HepG2 (cell line): ENCODE results near the gene ZNF865. TPM values are rescaled to one million over a fixed set of nuclear protein-coding genes. Genes with fewer than 3 reads are reported as not detected.

Experiments used
- CCAR2 ChIP-seq: fragments of 200-400 bp; formaldehyde crosslinking; optimal IDR thresholded peaks from 2 replicates; pipeline ENCODE3; 2018; ENCODE audit warnings: low read depth, mild to moderate bottlenecking, low read length, moderate library complexity
- ETV5 ChIP-seq: IDR thresholded peaks from 2 replicates; pipeline ENCODE4 v1.6.1; 2018; ENCODE audit warnings: missing biosample characterization, missing genetic modification reagents, inconsistent platforms, borderline replicate concordance
- FOXC1 ChIP-seq: sonication (generic); formaldehyde crosslinking; IDR thresholded peaks from 2 replicates; pipeline ENCODE4 v1.8.0; 2022; ENCODE audit warnings: mild to moderate bottlenecking, missing genetic modification reagents, borderline replicate concordance
- FOXK1 ChIP-seq: sonication (generic); formaldehyde crosslinking; IDR thresholded peaks from 2 replicates; pipeline ENCODE4 v1.4.0; 2020; ENCODE audit warnings: low read depth, missing genetic modification reagents, borderline replicate concordance
- HOXA3 ChIP-seq: sonication (generic); formaldehyde crosslinking; IDR thresholded peaks from 2 replicates; pipeline ENCODE4 v1.5.0; 2020; ENCODE audit warnings: missing genetic modification reagents
- JUND ChIP-seq: sonication (generic); formaldehyde crosslinking; IDR thresholded peaks from 2 replicates; pipeline ENCODE4 v1.8.0; 2022; ENCODE audit warnings: mild to moderate bottlenecking, missing genetic modification reagents
- KDM2A ChIP-seq: sonication (generic); formaldehyde crosslinking; IDR thresholded peaks from 2 replicates; pipeline ENCODE4 v1.4.0; 2020; ENCODE audit warnings: low read depth, missing genetic modification reagents, borderline replicate concordance
- NFATC3 ChIP-seq: sonication (generic); formaldehyde crosslinking; IDR thresholded peaks from 2 replicates; pipeline ENCODE4 v1.5.1; 2020; ENCODE audit warnings: mild to moderate bottlenecking, missing genetic modification reagents
- PCBP2 ChIP-seq: fragments of 200-400 bp; formaldehyde crosslinking; optimal IDR thresholded peaks from 2 replicates; pipeline ENCODE3; 2018; ENCODE audit warnings: low read length, low read depth; ENCODE audit not compliant: poor library complexity, severe bottlenecking
- TAF1 ChIP-seq: sonication (generic); formaldehyde crosslinking; IDR thresholded peaks from 2 replicates; pipeline ENCODE4 v1.4.0; 2020; ENCODE audit warnings: missing genetic modification reagents
- ZBTB4 ChIP-seq: sonication (generic); formaldehyde crosslinking; IDR thresholded peaks from 2 replicates; pipeline ENCODE4 v1.4.0; 2020; ENCODE audit warnings: missing genetic modification reagents, mild to moderate bottlenecking, borderline replicate concordance
- ZMYM2 ChIP-seq: sonication (generic); formaldehyde crosslinking; IDR thresholded peaks from 2 replicates; pipeline ENCODE4 v1.8.0; 2022; ENCODE audit warnings: mild to moderate bottlenecking, missing genetic modification reagents
- ZNF17 ChIP-seq: sonication (generic); formaldehyde crosslinking; IDR thresholded peaks from 2 replicates; pipeline ENCODE4 v1.5.0; 2020; ENCODE audit warnings: mild to moderate bottlenecking, missing genetic modification reagents
- ZNF225 ChIP-seq: sonication (generic); formaldehyde crosslinking; IDR thresholded peaks from 2 replicates; pipeline ENCODE4 v1.4.0; 2020; ENCODE audit warnings: mild to moderate bottlenecking, missing genetic modification reagents
- ZNF446 ChIP-seq: sonication (generic); formaldehyde crosslinking; IDR thresholded peaks from 2 replicates; pipeline ENCODE4 v1.5.0; 2020; ENCODE audit warnings: mild to moderate bottlenecking, missing genetic modification reagents
- ZNF549 ChIP-seq: sonication (generic); formaldehyde crosslinking; IDR thresholded peaks from 2 replicates; pipeline ENCODE4 v1.5.0; 2020; ENCODE audit warnings: missing genetic modification reagents
- ZNF580 ChIP-seq: IDR thresholded peaks from 2 replicates; pipeline ENCODE4 v1.6.1; 2016; ENCODE audit warnings: low read depth, borderline replicate concordance
- polyA plus RNA-seq, 8 experiments: library from polyadenylated mRNA; depleted of rRNA in 3 of 8; stranded (reverse) in 7 of 8; unstranded in 1 of 8; fragments of >200 nt; fragmentation: Illumina TruSeq in 4 of 8; extraction: Trizol in 4 of 8; gene quantifications; 2 replicates each; pipeline versions ENCODE4 v1.2.1 to v1.2.3, GENCODE V29; 2011 to 2016; ENCODE audit warnings: low read depth in 4 of 8, missing spikeins in 1 of 8, mixed read lengths in 1 of 8; ENCODE audit not compliant: insufficient read depth in 1 of 8
- total RNA-seq, 5 experiments: library from RNA; depleted of rRNA; stranded (reverse); fragments of >200 nt; fragmentation: Illumina TruSeq; extraction: Trizol; gene quantifications; 2 replicates each; pipeline ENCODE4 v1.2.3, GENCODE V29; 2016; ENCODE audit warnings: low read depth in 1 of 5
- TF ChIP-seq, protein P1 (sequence below): sonication (generic); formaldehyde crosslinking; IDR thresholded peaks from 2 replicates; pipeline ENCODE4 v1.8.1; 2023; ENCODE audit warnings: missing genetic modification reagents, mild to moderate bottlenecking, borderline replicate concordance
- TF ChIP-seq, protein P2 (sequence below): sonication (generic); formaldehyde crosslinking; IDR thresholded peaks from 2 replicates; pipeline ENCODE4 v1.4.0; 2020; ENCODE audit warnings: mild to moderate bottlenecking, missing genetic modification reagents

Gene ZNF865
- total and polyA plus RNA-seq, 2 of the 13 experiments (the other 11 are each of a cell fraction or from before 2014, with no cell fraction given), result 0.93 to 1.0 TPM

DNA sequence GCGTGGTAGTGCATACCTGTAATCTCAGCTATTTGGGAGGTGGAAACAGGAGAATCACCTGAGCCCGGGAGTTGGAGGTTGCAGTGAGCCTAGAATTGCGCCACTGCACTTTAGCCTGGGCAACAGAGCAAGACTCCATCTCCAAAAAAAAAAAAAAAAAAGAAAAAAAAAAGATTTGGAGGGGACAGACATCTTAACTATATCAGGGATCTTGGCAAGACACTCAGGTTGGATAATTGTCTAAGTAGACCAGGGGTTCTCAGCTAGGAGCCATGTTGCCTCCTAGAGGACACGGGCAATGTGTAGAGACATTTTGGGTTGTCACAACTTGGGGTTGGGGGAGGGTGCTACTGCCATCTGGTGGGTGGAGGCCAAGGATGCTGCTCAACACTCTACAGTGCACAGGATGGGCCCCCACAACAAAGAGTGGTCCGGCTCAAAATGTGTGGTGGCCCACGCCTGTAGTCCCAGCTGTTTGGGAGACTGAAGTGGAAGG, 33.5 kb downstream of the ZNF865 start (continued):
- TF ChIP-seq TAF1 (no peak), ZNF225 (CRISPR knock-in tag) (no peak), PCBP2 (no peak), ZBTB4 (CRISPR knock-in tag) (no peak), ETV5 (CRISPR knock-in tag) (0 out of 2 replicates have a peak, but pooled peaks have one; percentile 18), CCAR2 (no peak), FOXC1 (CRISPR knock-in tag) (no peak), ZMYM2 (CRISPR knock-in tag) (no peak), HOXA3 (CRISPR knock-in tag) (peak; percentile 52; the same call in 1 of the 2 replicates), ZNF17 (CRISPR knock-in tag) (no peak), FOXK1 (CRISPR knock-in tag) (peak; percentile 47; the same call in 1 of the 2 replicates), ZNF549 (CRISPR knock-in tag) (no peak), ZNF580 (CRISPR knock-in tag) (no peak), ZNF446 (CRISPR knock-in tag) (no peak), JUND (CRISPR knock-in tag) (no peak), KDM2A (CRISPR knock-in tag) (no peak), NFATC3 (CRISPR knock-in tag) (no peak)
- TF ChIP-seq, protein P1, sequence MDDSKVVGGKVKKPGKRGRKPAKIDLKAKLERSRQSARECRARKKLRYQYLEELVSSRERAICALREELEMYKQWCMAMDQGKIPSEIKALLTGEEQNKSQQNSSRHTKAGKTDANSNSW (CRISPR knock-in tag), result no peak
- TF ChIP-seq, protein P2, sequence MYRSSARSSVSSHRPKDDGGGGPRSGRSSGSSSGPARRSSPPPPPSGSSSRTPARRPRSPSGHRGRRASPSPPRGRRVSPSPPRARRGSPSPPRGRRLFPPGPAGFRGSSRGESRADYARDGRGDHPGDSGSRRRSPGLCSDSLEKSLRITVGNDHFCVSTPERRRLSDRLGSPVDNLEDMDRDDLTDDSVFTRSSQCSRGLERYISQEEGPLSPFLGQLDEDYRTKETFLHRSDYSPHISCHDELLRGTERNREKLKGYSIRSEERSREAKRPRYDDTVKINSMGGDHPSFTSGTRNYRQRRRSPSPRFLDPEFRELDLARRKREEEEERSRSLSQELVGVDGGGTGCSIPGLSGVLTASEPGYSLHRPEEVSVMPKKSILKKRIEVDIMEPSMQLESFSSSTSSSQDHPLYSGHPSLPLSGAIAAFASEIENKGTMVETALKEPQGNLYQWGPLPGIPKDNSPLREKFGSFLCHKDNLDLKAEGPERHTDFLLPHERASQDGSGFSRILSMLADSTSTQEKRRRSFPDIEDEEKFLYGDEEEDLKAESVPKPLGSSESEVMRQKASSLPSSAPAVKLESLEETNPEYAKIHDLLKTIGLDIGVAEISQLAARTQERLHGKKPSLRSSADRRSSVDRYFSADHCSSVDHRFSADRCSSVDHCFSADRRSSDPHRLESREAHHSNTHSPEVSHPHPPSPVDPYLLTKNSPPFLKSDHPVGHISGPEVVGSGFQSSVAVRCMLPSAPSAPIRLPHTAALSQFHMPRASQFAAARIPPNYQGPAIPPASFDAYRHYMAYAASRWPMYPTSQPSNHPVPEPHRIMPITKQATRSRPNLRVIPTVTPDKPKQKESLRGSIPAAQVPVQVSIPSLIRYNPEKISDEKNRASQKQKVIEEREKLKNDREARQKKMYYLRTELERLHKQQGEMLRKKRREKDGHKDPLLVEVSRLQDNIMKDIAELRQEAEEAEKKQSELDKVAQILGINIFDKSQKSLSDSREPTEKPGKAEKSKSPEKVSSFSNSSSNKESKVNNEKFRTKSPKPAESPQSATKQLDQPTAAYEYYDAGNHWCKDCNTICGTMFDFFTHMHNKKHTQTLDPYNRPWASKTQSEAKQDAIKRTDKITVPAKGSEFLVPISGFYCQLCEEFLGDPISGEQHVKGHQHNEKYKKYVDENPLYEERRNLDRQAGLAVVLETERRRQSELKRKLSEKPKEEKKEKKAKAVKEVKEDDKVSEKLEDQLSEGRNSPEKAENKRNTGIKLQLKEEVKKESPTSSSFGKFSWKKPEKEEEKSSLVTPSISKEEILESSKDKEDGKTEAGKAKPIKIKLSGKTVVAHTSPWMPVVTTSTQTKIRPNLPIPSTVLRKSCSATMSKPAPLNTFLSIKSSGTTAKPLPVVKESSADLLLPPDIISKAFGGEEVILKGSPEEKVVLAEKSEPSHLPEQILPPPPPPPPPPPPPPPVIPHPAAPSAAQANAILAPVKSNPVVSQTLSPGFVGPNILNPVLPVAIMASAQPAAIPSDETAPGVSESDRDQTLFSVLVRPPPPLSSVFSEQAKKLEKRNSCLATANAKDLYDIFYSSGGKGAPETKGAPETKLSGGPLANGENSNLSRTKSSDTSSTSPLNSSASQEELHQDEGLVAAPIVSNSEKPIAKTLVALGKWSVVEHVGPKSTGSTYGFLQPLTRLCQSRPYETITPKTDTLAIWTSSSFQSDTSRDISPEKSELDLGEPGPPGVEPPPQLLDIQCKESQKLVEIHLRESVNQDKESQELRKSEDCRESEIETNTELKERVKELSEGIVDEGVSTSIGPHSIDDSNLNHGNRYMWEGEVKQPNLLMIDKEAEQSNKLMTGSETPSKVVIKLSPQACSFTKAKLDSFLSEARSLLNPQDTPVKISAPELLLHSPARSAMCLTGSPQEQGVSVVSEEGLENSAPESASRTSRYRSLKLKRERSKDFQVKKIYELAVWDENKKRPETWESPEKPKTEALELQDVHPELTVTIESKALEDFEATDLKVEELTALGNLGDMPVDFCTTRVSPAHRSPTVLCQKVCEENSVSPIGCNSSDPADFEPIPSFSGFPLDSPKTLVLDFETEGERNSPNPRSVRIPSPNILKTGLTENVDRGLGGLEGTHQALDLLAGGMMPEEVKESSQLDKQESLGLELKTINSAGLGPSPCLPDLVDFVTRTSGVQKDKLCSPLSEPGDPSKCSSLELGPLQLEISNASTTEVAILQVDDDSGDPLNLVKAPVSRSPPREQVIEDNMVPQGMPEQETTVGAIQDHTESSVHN (CRISPR knock-in tag), result no peak
